Measurements from ENCODE around the gene PPP1R27. TPM values are rescaled to one million over a fixed set of nuclear protein-coding genes. Genes with fewer than 3 reads are reported as not detected.

The PPP1R27 gene
- total RNA-seq, 1 donor from 2014 or later: not detected

GRCh38 chr17:81819708-81820107, 15.1 kb downstream of the PPP1R27 start:
- H3K4me1 Mint-ChIP-seq (ENCODE audit: unreplicated experiment): peaks cover 7% of the 10 kb centered on the region
- TF ChIP-seq, protein P1, sequence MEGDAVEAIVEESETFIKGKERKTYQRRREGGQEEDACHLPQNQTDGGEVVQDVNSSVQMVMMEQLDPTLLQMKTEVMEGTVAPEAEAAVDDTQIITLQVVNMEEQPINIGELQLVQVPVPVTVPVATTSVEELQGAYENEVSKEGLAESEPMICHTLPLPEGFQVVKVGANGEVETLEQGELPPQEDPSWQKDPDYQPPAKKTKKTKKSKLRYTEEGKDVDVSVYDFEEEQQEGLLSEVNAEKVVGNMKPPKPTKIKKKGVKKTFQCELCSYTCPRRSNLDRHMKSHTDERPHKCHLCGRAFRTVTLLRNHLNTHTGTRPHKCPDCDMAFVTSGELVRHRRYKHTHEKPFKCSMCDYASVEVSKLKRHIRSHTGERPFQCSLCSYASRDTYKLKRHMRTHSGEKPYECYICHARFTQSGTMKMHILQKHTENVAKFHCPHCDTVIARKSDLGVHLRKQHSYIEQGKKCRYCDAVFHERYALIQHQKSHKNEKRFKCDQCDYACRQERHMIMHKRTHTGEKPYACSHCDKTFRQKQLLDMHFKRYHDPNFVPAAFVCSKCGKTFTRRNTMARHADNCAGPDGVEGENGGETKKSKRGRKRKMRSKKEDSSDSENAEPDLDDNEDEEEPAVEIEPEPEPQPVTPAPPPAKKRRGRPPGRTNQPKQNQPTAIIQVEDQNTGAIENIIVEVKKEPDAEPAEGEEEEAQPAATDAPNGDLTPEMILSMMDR (conservative IDR thresholded peaks at IDR 0.05): no peak

GRCh38 chr17:81817758-81818147, 17.1 kb downstream of the PPP1R27 start:
- Mint-ChIP-seq H3K4me1 (ENCODE audit: unreplicated experiment) (peaks cover 7% of the 10 kb centered on the region), H3K9me3 (no peaks in the 10 kb centered on the region), H3K27ac (no peak overlapping the region), H3K27me3 (peaks cover 6% of the 10 kb centered on the region), H3K4me3 (no peak overlapping the region), H3K36me3 (no peaks in the 10 kb centered on the region)
- TF ChIP-seq, protein P1 (conservative IDR thresholded peaks at IDR 0.05): no peak
- no peak for DNase-seq (ENCODE audit: extremely low spot score, unreplicated experiment)

More at GRCh38 chr17:81819708-81820107, 15.1 kb downstream of the PPP1R27 start:
- no peak overlapping the region for H3K4me3 Mint-ChIP-seq
- peaks cover 6% of the 10 kb centered on the region for H3K27me3 Mint-ChIP-seq
- no peaks in the 10 kb centered on the region for H3K36me3 Mint-ChIP-seq
- H3K9me3 Mint-ChIP-seq: no peaks in the 10 kb centered on the region
- H3K27ac Mint-ChIP-seq: no peak overlapping the region
- DNase-seq (ENCODE audit: extremely low spot score, unreplicated experiment): no peak

- DNase-seq (ENCODE audit: extremely low spot score, unreplicated experiment): no peak
- no peak overlapping the region for H3K27ac Mint-ChIP-seq
- no peak overlapping the region for H3K4me3 Mint-ChIP-seq
- peaks cover 6% of the 10 kb centered on the region for H3K27me3 Mint-ChIP-seq
- no peaks in the 10 kb centered on the region for H3K9me3 Mint-ChIP-seq
- TF ChIP-seq, protein P1 (conservative IDR thresholded peaks at IDR 0.05): no peak
- H3K4me1 Mint-ChIP-seq (ENCODE audit: unreplicated experiment): peaks cover 7% of the 10 kb centered on the region
- H3K36me3 Mint-ChIP-seq: no peaks in the 10 kb centered on the region
Measured at GRCh38 chr17:81815646-81815986, 19.2 kb downstream of the PPP1R27 start.

DNA sequence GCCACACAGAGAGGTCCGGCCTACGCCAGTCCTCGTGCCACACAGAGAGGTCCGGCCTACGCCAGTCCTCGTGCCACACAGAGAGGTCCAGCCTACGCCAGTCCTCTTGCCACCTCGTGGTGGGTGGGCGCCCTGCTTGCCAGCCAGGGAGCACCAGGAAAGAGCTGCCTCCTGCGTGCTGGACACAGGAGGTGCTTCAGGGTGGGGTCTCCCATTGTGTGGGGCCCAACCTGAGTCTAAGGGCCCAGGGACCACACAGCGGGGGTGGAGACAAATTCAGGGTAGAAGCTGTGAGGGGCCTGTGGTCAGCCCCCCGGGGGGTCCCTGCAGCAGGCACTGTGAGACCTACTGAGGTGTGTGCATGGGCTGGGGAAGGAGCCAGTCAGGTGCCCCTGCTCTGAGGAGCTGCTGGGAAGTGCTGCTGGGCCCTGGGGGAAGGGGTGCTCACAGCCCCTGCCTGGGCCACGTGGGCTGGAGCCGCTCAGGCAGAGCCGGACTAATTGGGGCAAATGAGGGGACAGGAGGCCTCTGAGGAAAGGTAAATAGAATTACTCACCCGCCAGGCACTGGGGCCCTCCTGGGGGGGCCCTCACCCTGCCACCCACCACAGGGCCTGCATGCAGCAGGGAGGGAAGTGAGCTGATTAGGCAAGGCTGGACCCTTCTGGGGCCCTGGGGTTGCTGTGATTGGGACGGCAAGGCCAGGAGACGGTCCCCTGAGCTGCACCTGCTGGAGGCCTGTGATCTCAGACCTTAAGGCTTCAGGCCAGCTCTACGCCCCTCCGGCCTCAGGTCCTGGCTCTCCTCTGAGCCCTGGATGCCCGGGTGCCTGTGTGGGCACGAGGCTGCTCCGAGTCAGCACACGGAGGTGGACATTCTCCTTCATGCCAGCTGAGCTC, 19.9 kb downstream of the PPP1R27 start:
- H3K4me3 Mint-ChIP-seq: no peak overlapping the region

DNA sequence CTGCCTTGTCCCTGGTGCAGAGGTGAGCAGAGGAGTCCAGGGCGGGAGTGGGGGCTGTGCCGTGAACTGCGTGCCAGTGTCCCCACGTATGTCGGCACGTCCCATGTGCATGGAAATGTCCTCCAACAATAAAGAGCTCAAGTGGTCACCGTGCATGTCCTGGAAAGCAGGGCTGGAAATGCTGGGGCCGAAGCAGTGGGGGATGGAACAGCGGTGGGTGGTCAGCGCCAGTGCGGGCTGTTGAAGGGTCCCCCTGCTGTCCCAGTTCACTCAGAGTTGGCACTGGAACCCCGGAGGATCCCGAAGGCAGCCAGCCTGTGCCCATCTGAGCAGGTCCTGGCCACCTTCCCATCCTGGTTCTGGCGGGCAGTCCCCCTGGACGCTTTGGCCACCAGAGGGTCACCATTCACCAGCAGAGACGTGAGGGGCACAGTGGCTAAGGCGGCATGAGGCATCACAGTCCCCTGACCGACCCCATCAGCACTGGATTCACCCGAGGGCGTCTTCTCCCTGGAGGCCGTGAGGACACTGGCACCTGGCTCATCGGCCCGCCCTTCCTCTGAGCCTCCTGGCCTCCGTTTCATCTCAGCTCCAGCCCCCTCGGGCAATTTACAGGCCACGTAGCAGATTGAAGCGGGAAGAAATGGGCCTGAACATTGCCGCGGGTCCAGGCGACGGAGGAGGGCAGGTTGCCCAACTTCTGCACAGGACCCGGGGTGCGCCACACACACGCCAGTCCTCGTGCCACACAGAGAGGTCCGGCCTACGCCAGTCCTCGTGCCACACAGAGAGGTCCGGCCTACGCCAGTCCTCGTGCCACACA, 20.8 kb downstream of the PPP1R27 start:
- Mint-ChIP-seq H3K36me3 (no peaks in the 10 kb centered on the region), H3K4me1 (ENCODE audit: unreplicated experiment) (peaks cover 7% of the 10 kb centered on the region), H3K9me3 (no peaks in the 10 kb centered on the region), H3K4me3 (no peak overlapping the region), H3K27me3 (peaks cover 13% of the 10 kb centered on the region), H3K27ac (no peak overlapping the region)
- DNase-seq (ENCODE audit: extremely low spot score, unreplicated experiment): no peak
- TF ChIP-seq, protein P1 (conservative IDR thresholded peaks at IDR 0.05): no peak

More for the DNA sequence above, 19.9 kb downstream of the PPP1R27 start:
- DNase-seq (ENCODE audit: extremely low spot score, unreplicated experiment): no peak
- Mint-ChIP-seq H3K36me3 (no peaks in the 10 kb centered on the region), H3K27ac (no peak overlapping the region), H3K4me1 (ENCODE audit: unreplicated experiment) (peaks cover 7% of the 10 kb centered on the region), H3K27me3 (peaks cover 6% of the 10 kb centered on the region), H3K9me3 (no peaks in the 10 kb centered on the region)
- TF ChIP-seq, protein P1 (conservative IDR thresholded peaks at IDR 0.05): no peak

Measured in type B pancreatic cell (in vitro differentiated cells).